Activated naive CD4-positive, alpha-beta T cell treated with anti-CD3 and anti-CD28 coated beads, Interleukin-2, amount 50 U/mL, for 72 hours (primary cell): ENCODE measurements around the gene DPF1. TPM values are rescaled to one million over a fixed set of nuclear protein-coding genes. Genes with fewer than 3 reads are reported as not detected.

Source experiments
- ATAC-seq, 2 donors: fragments of 150-1000 bp; cut with Tn5 transposase; 2 replicates each; pipeline ENCODE4 v1.10.0; 2021; ENCODE audit warnings: mild to moderate bottlenecking in 2 of 2, moderate library complexity in 2 of 2
- DNase-seq, 2 donors: peaks; one replicate each; pipeline ENCODE4 v3.0.0; 2021 to 2022; ENCODE audit warnings: low spot score in 2 of 2
- H3K27ac Mint-ChIP-seq, 2 donors: one replicate each; pipeline ENCODE4 v1.8.0; 2022; ENCODE audit warnings: mild to moderate bottlenecking in 2 of 2, mixed read lengths in 2 of 2
- H3K36me3 Mint-ChIP-seq, 2 donors: one replicate each; pipeline ENCODE4 v1.8.0; 2022; ENCODE audit warnings: mixed read lengths in 2 of 2
- H3K9me3 Mint-ChIP-seq, 2 donors: one replicate each; pipeline ENCODE4 v1.8.0; 2022; ENCODE audit warnings: mixed read lengths in 2 of 2
- total RNA-seq, 2 donors: library from RNA; stranded (reverse); gene quantifications; one replicate each; pipeline ENCODE4 v1.2.3, GENCODE V29; 2022

The DPF1 gene
- total RNA-seq, 2 donors from 2014 or later, result 2.1 TPM; not detected in 1

DNA sequence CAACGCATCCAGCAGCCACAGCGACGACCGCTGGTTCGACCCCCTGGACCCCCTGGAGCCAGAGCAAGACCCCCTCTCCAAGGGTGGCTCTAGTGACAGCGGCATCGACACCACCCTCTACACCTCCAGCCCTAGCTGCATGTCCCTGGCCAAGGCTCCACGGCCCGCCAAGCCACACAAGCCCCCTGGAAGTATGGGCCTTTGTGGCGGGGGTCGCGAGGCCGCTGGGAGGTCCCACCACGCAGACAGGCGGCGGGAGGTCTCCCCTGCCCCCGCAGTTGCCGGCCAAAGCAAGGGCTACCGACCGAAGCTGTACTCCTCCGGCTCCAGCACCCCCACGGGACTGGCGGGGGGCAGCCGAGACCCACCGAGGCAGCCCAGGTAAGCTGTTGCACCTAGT lies 59.5 kb downstream of the DPF1 start:
- H3K9me3 Mint-ChIP-seq, result no peaks in the 10 kb centered on the region
- ATAC-seq, result no peak
- H3K27ac Mint-ChIP-seq, result peak overlapping the region in 1 of 2 donors; percentile 17
- peaks cover 26% of the 10 kb centered on the region in 2 donors for H3K36me3 Mint-ChIP-seq
- no peak for DNase-seq

DNA sequence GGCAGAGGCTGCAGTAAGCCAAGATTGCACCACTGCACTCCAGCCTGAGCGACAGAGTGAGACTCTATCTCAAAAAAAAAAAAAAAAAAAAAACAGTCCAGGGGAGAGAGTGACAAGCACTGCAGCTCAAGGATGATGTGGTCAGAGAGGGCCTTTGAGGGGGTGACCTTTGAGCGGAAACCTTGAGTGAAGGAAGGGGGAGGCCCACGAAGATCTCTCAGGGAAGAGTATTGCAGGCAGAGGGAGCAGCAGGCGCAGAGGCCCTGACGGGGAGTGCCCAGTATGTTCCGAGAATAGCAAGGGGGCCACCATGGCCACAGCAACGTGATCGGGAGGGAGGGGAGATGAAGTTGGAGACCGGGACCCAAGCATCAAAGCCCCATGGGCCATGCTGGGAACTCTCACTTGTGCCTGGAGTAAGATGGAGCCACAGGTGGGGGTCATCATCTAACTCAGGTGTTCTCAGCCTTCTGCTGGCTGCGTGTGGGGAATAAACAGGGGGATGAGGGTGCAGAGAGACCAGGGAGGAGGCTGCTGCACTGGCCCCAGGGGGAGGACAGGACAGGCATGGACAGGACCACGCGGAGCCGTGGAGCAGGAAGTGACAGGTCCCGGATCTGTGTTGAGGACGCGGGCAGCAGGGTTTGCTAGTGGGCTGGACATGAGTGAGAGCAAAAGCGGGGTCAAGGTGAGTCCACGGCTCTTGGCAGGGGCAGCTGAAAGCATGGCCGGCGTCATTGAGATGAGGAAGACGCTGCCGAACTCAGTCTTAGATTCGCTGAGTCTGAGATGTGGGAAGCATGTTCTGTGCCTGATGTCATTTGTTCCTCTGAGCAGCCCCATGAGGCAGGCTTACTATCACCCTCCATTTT lies 60.4 kb downstream of the DPF1 start:
- Mint-ChIP-seq H3K9me3 (no peaks in the 10 kb centered on the region), H3K27ac (peak overlapping the region; percentile 66 to 91), H3K36me3 (peaks cover 26% of the 10 kb centered on the region in 2 donors)
- DNase-seq (no peak), ATAC-seq (no peak)

DNA sequence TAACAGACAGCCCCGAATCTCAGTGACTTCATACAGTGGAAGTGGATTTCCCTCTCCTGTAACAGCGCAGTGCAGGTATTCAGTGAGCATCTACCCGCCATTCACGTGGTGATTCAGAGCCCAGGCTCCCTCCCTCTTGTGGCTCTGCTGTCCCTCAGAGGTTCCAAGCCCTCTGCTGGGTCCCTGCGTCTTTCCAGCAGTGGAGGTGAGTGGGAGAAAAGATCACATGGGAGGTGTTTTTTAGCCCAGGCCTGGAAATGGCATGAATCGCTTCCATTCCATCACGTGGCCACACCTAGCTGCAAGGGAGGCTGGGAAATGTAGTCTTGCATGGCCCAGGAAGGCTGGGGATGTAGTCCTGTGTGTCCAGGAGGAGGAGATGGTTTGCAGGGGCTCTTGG lies 61.4 kb downstream of the DPF1 start:
- Mint-ChIP-seq H3K9me3 (no peaks in the 10 kb centered on the region), H3K36me3 (peaks cover 26% of the 10 kb centered on the region in 2 donors), H3K27ac (no peak overlapping the region)
- DNase-seq (no peak), ATAC-seq (no peak)

DNA sequence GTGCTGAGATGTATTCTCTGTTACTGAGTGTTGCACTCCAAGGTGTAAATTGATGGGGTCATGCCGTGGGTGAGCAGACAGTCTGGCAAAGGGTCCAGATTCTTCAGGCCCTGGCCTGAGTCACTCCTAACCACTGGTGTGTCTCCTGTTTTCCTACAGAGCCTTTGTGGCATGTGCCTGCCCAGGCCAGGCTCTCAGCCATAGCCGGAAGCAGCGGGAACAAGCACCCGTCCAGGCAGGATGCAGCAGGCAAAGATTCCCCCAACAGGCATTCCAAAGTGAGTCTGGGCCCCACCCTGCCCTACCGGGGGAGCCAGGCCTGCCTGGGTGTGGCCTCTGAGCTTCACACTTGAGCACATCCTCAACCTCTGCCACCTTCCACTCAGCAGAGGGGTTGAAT lies 61.9 kb downstream of the DPF1 start:
- no peak for DNase-seq
- H3K9me3 Mint-ChIP-seq, result no peaks in the 10 kb centered on the region
- no peak overlapping the region for H3K27ac Mint-ChIP-seq
- H3K36me3 Mint-ChIP-seq, result peaks cover 26% of the 10 kb centered on the region in 2 donors
- ATAC-seq, result no peak

Other genes starting within 250 kb of the DPF1 start
- under 1 TPM; 0.46 to 0.74 TPM for gene PPP1R14A, start 32.2 kb upstream of the DPF1 start, total RNA-seq
- gene SPINT2, start 40.4 kb upstream of the DPF1 start, total RNA-seq, result 100 to 1,000 TPM in 1 of 2 donors, 10 to 100 TPM in 1; 43.0 to 101 TPM
- gene C19orf33, start 80.0 kb upstream of the DPF1 start, total RNA-seq, result not detected
- 10 to 100 TPM; 82.1 to 90.0 TPM for gene YIF1B, start 91.7 kb upstream of the DPF1 start, total RNA-seq
- 10 to 100 TPM; 10.7 to 12.1 TPM for gene KCNK6, start 95.6 kb upstream of the DPF1 start, total RNA-seq
- gene CATSPERG, start 111.6 kb upstream of the DPF1 start, total RNA-seq, result 10 to 100 TPM in 1 of 2 donors, 1 to 10 TPM in 1; 4.1 to 22.8 TPM
- 100 to 1,000 TPM; 189 to 203 TPM for gene PSMD8, start 150.3 kb upstream of the DPF1 start, total RNA-seq
- 1 to 10 TPM in 1 of 2 donors, not detected in 1; 1.2 TPM for gene GGN, start 163.8 kb upstream of the DPF1 start, total RNA-seq
- gene SPRED3, start 164.5 kb upstream of the DPF1 start, total RNA-seq, result 1 to 10 TPM; 3.5 to 6.7 TPM
- gene FAM98C, start 178.9 kb upstream of the DPF1 start, total RNA-seq, result 10 to 100 TPM; 28.4 to 33.1 TPM
- gene RASGRP4, start 202.0 kb upstream of the DPF1 start, total RNA-seq, result 1 to 10 TPM; 2.3 to 8.3 TPM
- gene RYR1, start 209.5 kb upstream of the DPF1 start, total RNA-seq, result 1 to 10 TPM; 2.9 to 5.0 TPM